ENCODE measurements around the gene STK32C.
"Not testable (repeated sequence)": the region's sequence is repeated elsewhere in the genome, so short reads cannot be mapped to it uniquely, and the experiment has no call there.

STK32C gene

DNA sequence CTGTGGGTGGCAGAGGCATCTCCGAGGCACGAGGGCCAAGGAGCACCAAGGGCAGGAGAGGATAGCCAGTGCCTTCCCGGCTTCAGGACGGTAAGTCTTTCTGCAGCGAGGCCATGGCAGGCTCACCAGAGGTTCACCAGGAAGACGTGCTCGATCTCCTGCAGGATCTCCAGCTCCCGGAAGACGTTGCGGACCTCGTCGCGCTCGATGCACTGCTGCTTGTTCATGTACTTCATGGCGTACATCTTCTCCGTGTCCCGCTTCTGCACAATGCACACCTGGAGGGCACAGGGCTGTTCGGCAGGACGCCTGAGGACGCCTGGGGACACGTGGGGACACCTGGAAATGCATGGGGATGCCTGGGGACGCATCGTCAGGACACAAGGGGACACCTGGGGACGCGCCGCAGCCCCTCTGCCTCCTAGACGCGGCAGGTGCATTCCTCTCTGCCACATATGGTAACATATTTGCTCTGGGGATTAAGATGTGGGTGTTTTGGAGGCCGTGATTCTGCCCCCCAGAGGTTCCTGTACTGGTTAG is 79.8 kb downstream of the STK32C start:
- DNase-seq: no peak

DNA sequence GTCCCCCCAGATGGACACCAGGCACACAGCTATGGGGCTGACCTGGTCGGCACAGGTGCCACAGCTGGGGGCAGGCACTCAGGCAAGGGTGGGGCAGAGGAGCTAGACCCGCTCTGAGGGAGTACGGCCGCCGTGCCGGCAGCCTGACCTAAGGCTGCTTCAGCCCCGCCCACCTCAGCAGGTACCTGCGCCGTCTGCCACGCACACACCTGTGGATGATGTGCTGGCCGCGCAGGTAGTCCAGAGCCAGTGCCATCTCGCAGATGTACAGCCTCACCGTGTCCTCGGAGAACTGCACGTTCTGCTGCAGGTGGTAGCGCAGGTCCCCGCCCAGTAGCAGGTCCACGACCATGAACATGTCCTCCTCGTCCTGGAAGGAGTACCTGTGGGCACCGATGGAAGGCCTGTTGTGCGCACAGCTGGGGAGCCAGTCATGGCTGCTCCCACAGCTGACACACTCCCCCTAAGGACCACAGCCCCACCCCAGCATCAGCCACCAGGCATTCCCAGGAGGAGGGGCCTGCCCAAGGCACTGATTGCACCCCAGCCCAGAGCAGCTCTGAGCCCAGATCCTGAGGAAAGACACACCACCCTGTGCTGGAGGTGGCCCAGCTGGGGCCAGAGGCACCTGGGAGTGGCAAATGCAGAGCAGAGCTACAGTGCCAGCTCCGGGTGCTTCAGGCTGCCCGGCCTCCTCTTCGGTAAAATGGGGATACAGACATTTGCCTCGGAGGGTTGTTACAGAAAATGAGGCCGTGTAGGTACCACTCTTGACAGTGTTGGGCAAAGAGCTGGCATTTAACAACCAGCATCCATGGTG is 81.0 kb downstream of the STK32C start:
- no peak for DNase-seq

DNA sequence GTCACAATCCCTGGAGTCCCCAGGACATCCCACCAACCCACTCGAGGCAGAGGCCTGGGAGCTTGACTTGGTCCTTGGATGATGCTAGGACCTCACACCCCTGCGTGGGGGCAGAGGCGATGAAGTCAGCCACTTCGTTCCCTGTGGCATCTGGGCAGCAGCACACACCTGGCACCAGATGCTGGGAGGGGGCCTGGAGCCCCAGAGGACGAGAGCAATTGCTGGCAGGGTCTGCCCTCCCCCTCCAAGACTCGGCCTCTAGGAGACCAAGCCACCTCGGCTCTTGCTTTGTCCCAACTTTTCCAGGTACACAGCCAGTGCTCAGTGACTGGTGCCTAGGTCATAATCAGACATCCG is 81.9 kb downstream of the STK32C start:
- DNase-seq: no peak

DNA sequence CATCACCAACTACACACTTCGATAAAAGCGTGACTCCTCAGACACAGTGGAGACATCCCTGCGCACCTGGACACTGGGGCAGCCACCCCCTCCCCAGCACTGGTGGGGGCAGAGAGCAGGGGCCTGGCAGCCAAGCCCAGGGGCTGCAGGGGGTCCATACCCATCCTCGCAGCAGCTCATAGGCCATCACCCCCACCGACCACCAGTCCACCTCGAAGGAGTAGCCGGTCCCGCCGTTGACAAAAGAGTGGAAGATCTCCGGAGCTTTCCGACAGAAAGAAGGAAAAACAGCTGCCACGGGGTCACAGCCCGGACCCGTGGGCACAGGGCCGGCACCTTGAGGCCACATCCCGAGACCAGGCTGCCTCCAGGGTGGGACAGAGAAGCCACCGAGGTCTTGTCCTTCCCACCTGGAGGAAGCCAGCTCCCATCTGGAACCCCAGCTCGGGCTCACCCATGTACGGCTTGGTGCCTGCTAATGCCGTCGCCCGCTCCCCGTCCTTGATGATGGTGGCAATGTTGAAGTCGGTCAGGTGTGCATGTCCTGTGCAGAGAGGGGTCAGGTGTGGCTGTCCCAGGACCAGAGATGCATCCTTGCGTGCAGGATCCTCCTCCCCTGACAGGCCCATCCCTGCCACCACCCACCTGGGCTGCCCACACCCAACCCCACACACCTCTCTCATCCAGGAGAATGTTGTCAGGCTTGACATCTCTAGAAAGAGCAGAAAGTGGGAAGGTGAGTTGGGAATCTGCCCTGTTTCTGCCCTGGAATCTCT is 82.5 kb downstream of the STK32C start:
- no peak for DNase-seq

DNA sequence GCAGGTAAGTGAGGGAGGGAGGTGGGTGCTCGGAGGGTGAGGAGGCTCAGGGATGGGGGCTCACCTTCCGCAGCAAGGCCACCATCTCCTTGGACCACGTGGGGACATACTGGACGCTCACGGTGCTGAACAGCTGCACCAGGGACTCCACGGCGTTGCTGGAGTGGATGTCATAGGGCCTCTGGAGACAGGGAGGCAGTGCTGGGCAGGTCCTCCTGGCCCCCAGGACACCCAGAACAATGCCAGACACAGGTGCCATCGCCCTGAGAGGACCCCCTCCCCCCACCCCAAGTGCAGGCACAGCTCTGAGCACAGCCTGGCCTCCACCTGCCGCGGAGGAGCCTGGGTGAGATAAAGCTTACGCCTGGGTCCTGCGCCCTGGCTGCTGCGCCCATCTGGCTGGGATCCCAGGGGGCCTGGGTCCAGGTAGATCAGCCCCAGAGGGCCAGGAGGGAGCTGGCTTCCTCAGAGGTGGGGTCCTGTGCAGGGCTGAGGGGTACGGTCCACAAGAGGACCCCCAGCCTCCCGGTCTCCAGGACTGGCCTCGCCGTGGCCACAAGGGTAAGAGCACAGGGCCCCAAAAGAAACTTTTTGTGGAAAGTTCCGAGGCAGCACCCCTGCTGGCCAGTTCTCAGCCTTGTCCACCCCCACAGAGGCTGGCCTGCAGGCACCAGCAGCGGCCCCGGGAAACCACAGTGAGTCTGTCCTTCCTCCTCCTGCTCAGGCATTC is 83.2 kb downstream of the STK32C start:
- no peak for DNase-seq

DNA sequence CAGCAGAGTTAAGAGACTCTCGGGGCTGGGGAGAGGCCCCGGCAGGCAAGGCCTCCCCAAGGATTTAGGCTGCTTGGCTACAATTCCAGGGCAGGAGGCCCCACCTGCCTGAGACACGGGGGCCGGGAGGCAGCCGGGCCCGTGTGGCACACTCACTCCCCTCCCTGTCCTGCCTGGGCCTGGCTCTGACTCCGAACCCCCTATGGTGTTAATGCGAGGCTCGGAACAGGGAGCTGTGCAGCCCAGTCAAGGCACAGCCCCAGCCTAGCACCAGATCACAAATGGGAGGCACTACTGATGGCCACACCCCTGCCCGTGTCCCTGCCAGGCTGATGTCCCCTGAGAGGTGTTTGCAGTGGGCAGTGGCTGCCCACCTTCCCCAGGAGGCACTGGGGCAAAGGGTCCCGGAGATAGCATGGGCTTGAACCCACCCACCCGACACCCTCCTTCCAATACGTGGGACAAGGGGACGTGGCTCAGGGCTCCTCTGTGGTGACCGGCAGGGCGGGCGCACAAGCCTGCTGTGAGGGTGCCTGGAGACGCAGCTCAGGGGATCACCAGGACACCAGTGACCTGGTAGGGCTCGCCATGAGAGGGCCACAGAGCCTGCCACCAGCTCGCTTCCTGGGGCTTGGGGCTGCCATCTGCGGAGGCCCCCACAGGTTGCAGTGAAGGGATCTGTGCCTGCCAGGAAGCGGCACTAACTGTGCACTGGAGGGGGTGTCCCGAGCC is 84.0 kb downstream of the STK32C start:
- DNase-seq: no peak

DNA sequence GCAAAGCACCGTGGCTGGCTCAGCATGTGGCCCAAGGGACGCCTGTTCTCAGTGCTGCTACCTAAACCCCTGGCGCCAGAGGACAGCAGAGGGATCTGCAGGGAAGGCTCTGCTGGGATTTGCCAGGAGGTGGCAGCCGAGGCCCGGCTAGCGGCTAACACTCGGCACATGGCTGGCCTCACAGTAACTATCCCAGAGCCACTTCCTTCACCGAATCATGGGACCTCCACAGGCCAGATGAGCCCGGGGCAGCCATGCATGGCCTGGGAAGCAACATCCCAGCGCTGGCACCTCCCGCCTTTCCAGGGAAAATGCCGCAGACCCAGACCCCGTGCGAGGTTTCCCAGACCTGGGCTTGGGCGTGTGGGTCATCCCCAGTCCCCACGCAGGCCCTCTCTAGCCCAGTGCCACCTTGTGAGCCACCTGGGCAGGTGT is 84.6 kb downstream of the STK32C start:
- DNase-seq: peak; percentile 50

DNA sequence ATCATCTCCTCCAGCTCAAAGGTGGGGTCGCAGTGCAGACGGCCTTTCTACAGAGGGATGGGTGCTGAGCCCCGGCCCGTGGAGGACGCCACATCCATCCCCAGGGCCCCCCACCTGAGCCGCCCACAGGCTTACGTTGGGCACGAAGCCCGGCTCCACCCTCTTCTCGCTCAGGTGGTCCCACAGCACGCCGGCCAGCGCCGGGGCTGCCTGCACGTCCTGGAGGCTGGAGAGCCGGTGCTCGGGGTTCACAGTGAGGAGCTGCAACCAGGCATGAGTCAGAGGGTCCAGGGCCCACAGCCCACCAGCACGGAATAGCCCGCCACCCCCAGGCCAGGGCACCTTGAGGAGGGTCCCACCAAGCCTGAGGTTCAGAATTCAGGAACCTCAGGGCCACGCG is 85.0 kb downstream of the STK32C start:
- DNase-seq: no peak

DNA sequence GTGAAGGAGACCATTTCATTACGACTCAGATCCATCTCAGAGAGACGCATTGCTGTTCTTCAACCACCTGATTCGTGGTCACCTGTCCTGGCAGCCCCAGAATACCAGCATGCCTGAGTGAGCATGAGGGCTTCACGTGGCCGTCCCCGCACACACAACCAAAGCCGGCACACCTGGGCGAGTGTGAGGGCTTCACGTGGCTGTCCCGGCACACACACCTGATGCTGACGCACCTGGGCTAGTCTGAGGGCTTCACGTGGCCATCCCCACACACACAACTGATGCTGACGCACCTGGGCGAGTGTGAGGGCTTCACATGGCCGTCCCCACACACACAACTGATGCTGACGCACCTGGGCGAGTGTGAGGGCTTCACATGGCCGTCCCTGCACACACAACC is 86.8 kb downstream of the STK32C start:
- DNase-seq: not testable (repeated sequence)

DNA sequence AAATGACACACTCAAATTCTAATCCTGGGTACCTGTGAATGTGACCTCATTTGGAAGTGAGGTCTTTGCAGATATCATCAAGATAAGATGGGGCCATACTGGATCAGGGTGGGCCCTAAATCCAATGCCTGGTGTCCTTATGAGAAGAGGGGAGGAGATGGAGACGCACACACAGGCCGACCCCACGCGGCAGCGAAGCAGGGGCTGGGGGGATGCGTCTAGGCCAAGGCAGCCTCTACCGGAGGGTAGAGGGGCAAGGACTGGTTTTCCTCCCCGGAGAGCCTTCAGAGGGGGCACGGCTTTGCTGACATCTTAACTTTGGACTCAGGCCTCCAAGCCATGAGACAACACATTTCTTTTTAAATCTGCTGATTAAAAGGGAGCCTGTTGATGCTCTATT is 87.7 kb downstream of the STK32C start:
- no peak for DNase-seq

DNA sequence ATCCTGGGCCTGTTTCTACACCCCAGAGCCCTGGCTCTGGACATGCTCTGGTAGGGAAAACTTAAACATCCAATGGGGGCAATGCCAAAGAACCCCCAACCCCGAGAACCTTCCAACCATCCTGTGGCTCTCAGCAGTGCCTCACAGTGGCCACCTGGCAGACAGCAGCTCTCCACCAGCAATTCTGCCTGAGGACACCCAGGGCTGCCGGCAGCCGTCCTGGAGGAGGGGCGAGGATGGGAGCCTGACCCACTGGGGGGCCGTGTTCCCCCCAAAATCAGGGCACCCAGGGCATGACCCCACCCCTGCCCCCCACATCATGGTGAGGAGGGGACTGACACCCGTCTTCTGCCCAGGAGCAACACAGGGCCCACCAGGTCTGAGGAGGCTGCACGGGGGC is 88.3 kb downstream of the STK32C start:
- DNase-seq: no peak

DNA sequence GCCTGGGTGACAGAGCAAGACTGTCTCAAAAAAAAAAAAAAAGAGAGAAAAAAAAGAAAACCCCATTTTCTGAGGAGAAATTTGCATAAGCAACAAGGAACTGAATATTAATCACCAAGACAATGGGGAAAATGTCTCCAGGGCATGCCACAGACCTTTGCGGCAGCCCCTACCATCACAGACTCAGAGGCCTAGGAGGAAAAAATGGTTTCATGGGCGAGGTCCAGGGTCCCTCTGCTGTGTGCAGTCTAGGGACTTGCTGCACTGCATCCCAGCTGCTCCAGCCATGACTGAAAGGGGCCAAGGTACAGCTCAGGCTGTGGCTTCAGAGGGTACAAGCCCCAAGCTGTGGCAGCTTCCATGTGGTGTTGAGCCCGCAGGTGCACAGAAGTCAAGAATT is 91.3 kb downstream of the STK32C start:
- not testable (repeated sequence) for DNase-seq

DNA sequence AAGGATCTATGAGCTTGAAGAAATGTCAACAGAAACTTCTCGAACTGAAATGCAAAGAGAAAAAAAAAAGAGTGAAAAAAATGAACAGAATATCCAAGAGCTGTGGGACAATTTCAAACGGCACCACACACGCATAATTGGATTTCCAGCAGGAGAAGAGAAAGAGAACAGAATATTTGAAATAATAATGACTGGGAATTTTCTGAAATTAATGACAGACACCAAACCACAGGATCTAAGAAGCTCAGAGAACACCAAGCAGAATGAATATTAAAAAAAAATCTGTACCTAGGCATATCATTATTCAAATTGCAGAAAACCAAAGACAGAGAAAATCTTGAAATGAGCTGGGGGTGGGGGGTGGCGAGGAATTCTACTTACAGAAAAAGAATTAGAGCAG is 93.8 kb downstream of the STK32C start:
- DNase-seq: no peak

DNA sequence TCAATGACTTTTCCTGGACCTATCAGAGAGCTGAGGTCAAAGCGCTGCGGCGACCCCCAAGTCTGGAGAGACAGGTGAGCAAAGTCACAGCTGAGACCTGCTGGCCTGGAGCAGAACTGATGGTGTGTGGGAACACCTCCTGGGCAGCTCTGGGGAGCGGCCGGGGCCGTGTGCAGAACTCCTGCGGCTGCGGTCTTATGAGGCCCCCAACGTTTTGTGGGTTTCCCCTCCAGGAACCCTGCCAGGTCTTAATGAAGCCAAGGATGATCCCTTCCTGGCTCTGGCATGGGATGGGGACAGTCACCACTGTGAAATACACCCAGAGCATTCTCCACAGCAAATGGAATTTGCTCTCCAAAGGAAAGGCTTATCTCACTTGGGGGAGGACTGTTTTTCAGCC is 94.9 kb downstream of the STK32C start:
- DNase-seq: no peak

DNA sequence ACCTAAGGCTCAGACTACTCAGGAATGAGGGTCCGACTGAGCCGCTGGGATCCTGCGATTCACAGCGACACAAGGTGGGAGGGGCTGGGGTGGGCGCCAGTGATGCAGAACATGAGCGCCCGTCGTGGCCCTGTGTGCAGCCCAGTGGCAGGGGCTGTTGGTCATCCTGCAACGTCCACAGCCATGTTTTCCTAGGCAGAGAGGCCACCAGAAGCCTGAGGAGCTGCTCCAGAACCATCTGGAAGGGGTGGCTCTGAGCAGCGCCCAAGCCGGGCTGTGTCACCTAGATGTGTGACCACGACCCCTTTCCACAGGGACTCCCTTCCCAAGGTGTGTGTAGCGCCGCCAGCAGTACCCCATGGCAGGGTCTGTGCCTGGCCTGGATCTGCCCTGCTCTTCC is 96.5 kb downstream of the STK32C start:
- DNase-seq: no peak

DNA sequence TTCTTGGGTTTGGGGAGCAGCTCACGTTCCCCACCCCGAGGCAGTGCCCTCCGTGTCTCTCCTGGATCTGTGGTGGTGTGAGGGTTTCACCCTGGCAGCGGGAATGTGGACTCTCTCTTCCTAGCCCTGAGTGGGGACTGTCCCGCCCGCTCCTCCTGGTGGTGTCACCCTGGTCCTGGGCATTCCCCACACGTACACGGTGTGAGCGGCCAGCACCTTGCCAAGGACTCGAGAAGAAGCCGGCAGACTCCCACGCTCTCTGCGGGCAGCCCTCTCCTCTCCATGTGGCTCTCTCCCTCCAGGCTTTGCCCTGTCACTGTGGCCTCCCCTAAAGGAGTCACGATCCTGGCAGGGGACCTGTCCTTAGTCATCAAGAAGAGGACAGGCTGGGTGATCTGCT is 97.0 kb downstream of the STK32C start:
- no peak for DNase-seq

DNA sequence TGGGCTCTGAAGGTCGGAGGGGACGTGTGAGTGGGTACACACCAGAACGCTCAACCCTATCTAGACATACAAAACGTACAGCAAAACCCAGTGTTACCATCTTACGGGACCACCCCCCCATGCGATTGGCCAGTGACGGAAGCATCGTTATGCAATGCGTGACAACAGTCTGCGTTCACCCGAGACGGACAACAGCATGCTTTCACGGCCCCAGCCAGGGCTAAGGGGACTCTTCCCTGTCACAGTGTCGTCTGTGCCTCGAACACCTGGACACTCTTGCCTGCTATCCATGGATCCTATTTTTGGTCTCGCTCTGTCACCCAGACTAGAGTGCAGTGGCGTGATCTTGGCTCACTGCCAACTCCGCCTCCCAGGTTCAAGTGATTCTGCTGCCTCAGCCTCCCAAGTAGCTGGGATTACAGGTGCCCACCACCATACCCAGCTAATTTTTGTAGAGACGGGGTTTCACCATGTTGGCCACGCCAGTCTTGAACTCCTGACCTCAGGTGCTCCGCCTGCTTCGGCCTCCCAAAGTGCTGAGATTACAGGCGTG is 97.7 kb downstream of the STK32C start:
- no peak for DNase-seq

DNA sequence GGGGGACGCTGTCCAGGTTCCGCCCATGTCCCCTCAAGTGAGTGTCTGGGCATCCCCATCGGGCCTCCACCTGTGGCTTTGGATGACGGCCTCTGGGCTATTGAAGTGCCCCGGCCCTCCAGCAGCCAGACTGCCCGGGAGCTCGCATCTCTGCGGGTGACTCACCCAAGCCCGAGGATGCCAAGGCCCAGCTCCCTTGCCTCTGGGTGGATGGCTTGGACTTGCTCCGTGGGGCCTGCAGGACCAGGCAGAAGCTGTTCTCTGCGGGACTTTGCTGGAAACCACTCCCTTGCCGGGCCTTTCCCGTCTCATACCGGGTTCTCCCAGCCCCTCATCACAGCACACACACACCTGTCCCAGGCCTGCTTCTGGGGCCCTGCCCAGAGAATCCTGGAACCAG is 98.6 kb downstream of the STK32C start:
- no peak for DNase-seq

DNA sequence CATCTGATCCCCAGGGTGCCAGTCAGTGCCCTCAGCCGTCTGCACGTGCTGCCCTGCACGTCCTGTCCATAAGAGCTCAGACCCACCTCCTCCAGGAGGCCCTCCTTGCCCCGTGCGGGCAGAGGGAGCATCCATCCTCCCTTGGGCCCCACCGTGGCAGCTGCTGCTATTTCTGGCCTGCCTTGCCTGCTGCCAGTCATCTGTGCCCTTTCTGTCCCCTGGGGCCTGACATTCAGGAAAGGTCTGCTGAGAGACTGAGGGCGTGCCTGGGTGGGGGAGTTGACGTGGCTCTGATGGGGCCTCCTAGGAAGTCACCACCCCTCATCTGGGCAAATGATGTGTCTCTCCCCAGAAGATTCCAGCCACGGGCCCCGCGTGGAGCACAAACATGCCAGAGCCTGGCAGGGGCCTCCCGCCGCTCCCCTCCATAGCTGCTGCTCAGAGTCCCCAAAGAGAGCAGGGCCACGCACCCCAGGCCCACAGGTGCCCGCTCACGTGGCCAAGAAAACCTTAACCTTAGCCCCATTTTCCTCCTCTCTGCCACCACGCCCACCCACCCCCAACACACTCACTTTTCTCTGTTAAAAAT is 99.2 kb downstream of the STK32C start:
- DNase-seq: no peak

DNA sequence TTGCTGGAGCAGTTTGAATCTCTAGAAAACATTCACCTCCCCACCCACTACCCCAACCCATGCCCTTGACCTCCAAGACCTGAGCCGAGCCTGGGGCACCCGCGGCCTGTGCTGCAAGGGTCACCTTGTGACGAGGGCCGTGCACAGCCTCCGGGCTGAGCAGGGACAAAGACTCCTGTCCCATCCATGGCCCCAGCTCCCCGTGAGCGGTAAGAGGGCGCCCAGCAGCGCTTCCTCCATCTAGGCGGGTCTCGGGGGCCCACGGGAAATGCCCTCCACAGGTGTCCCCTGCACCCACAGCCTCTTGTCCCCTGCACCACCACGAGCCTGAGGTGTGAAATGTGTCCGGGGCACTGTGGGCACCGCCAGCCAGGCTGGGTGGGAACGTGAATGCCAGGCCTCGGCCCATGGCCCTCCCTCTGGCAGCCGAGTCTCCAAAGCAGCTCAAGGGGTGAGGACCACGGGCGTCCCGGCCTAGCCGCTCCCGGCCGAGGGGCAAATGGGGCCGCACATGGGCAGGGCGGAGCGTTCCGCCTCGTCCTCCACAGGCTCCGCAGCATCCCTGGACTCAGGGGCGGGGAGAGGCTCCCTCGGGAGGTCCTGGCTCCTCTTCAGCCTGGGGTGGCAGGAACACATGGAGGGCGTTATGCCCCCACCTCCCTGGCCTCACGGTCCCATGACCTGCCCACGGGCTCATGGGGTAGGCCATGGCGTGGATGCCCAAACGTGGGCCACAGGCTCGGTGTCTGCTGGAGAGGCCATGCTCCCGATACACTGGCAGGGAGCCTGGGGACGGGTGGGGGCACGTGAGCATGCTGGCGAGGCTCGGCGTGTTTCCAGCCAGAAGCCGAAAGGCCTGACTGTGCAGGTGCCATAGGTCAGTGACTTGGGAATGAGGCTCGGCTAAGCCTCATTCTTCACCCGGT is 100.0 kb downstream of the STK32C start:
- DNase-seq: no peak

Data from central memory CD4-positive, alpha-beta T cell (primary cell).